SIG-M5 treated with dmso at 0.1 percent for 504 hours (cell line): ENCODE results near the gene NUDT13.
A peak's percentile ranks its signal among the peaks of the same experiment; 100 is the strongest.

Experiments
- DNase-seq: peaks from one replicate; lab custom pipeline; 2025; ENCODE audit not compliant: unreplicated experiment; lab: John Stamatoyannopoulos, UW

Gene NUDT13

DNA sequence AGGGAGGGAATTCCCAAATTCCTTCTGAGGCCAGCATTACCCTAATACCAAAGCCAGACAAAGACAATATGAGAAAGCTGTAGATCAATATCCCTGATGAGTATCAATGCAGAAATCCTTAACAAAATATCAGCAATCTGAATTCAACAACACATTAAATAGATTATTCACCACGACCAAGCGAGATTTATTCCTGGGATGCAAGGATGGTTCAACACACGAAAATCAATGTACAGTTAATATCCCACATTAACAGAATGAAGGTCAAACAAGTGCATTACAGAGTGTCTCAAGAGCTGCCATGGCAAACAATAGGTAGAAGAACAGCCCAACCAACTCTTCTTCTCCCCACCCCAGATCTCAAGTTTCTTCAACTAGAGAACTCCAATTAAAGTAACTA is 51.4 kb downstream of the NUDT13 start:
- DNase-seq = no peak

- DNase-seq = no peak
Measured at GRCh38 chr10:73163096-73163495, 52.8 kb downstream of the NUDT13 start.

- DNase-seq = no peak
Measured at GRCh38 chr10:73166972-73167371, 56.7 kb downstream of the NUDT13 start.

- DNase-seq = no peak
Measured at GRCh38 chr10:73167458-73167782, 57.2 kb downstream of the NUDT13 start.

DNA sequence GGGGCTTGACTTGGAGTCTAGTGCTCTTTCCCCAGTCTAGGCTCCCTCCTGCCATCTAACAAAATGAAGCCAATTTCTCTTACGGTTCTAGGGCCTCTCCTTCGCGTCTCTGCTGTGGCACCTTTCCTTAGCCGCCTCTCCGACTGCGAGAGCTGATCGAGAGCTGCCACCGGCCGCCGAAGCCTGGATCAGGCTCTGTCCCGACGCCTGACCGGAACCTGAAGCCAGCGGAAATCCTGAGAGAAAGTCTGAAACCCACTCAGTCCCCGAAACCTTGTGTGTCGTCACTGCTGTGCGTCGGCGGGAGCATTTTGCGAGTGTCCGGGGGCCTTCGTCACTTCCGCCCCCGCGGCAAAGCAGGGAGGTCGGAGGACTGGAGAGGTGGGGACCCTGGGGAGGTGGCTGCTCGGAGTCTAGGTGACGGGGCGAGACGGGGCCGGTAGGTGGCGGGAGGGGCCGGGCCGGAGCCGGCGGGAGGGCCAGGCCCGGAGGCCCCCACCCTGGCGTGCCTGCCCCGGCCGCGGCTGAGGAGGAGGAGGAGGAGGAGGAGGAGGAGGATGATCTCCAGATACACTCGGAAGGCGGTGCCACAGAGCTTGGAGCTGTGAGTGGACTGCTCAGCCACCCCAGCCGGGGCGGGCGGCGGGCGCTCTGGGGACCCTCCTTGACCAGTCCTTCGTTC is 57.7 kb downstream of the NUDT13 start, which contains the start of the genes ECD and FAM149B1:
Gene ECD (minus strand): TSS at position 226 of the 682 bp plus-strand sequence. CDS start 4,071 bp downstream, outside the sequence.
Gene FAM149B1 (plus strand): TSS at position 337 of the 682 bp plus-strand sequence. CDS start 221 bp downstream, at position 558.
- DNase-seq = peak; percentile 84

- peak; percentile 35 for DNase-seq
Measured at GRCh38 chr10:73168465-73168803, 58.2 kb downstream of the NUDT13 start.

- no peak for DNase-seq
Measured at GRCh38 chr10:73169320-73169719, 59.1 kb downstream of the NUDT13 start.

- no peak for DNase-seq
Measured at GRCh38 chr10:73172867-73173266, 62.6 kb downstream of the NUDT13 start.

DNA sequence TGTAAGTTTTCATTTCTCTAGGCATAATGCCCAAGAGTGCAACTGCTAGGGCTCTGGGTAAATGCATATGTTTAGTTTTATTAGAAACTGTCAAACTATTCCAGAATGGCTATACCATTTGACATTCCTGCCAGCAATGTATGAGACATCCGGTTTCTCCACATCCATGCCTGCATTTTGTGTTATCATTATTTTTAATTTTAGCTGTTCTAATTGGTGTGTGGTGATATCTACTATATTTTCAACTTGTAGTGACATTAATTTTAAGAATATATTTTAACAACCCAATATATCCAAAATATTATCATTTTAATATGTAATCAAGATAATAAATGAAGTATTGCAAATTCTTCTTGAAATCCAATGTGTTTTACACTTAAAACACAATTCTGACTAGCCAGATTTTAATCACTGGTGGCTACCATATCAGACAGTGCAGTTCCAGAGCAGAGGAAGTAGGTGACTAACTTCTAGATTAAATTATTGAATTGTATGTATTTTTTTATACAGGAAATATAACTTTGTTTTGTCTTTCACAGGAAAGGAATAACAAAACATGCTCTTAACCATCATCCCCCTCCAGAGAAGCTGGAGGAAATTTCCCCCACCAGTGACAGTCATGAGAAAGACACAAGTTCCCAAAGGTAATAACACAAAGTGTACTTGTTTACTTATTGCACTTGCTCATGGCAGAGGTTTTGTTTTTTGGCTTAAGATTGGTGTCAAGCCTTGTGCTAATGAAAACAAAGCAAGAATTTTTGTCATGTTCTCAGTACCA is 64.1 kb downstream of the NUDT13 start:
- no peak for DNase-seq
